ENCODE results near the gene DCAF5.

DCAF5 gene

DNA sequence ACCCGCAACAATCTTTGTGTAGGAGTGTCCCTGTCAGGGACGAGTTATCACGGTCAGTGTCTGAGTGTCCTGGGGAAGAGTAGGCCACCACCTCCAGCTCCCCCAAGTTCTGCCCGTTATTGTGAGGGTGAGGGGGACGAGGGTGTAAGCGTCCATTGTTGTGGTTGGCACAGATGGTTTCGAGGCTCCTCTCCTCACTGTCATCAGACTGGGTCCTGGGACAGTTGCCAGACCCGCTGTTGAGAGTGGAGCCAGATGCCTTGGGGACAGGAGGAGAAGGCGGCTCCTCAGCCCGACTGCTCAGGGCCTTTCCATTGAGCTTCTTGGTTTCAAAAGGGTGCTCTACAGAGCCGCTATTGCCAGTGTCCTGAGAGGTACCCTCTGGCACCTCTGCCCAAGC is 98.9 kb downstream of the DCAF5 start:
- Histone ChIP-seq H3K4ac (ENCODE audit: low read length) (no peak overlapping the region), H4K91ac (ENCODE audit: low read depth, low read length, poor library complexity) (no peak overlapping the region), H3K23ac (ENCODE audit: low read depth, low read length, poor library complexity) (no peak overlapping the region), H3K79me1 (ENCODE audit: low read depth, low read length) (no peaks in the 10 kb centered on the region), H3K14ac (ENCODE audit: low read length) (no peak overlapping the region), H3K36me3 (replicated peaks in 1 of 2; ENCODE audit: control insufficient read depth in 2 of 2, insufficient read depth in 2 of 2, low read length in 2 of 2) (peaks cover 17 to 53% of the 10 kb centered on the region in 2 donors), H3K4me1 (ENCODE audit: control insufficient read depth in 2 of 2, insufficient read depth in 1 of 2, low read depth in 1 of 2, low read length in 2 of 2) (peaks cover 12 to 23% of the 10 kb centered on the region in 2 donors), H3K4me2 (ENCODE audit: insufficient read depth, low read length, poor library complexity, severe bottlenecking) (no peak overlapping the region), H2AFZ (ENCODE audit: low read length) (no peak overlapping the region), H2AK5ac (ENCODE audit: low read depth, low read length) (no peak overlapping the region), H3K4me3 (ENCODE audit: low read length in 2 of 2) (no peak overlapping the region), H4K8ac (ENCODE audit: low read depth, low read length) (no peak overlapping the region), H2BK120ac (ENCODE audit: low read depth, low read length) (no peak overlapping the region), H2BK12ac (ENCODE audit: low read length) (no peak overlapping the region), H3K9me3 (replicated peaks in 1 of 2; ENCODE audit: control insufficient read depth in 2 of 2, insufficient read depth in 1 of 2, low read depth in 1 of 2, low read length in 2 of 2) (no peaks in the 10 kb centered on the region), H2BK15ac (ENCODE audit: low read length) (no peak overlapping the region), H3K18ac (ENCODE audit: low read length) (no peak overlapping the region), H2BK5ac (ENCODE audit: low read length) (no peak overlapping the region), H3K27me3 (ENCODE audit: control insufficient read depth in 3 of 3, insufficient read depth in 3 of 3, low read depth in 1 of 3, low read length in 3 of 3) (no peaks in the 10 kb centered on the region), H3K27ac (replicated peaks; ENCODE audit: low read length) (no peak overlapping the region), H3K9ac (ENCODE audit: low read depth, low read length, poor library complexity) (no peak overlapping the region)
- no CpG with 5 or more reads among the region's 11 CpGs for WGBS, 2 donors (ENCODE audit: extremely low coverage in 2 of 2, insufficient read length in 2 of 2, insufficient replicate concordance in 1 of 2)
- DNase-seq (ENCODE audit: low spot score): no peak

DNA sequence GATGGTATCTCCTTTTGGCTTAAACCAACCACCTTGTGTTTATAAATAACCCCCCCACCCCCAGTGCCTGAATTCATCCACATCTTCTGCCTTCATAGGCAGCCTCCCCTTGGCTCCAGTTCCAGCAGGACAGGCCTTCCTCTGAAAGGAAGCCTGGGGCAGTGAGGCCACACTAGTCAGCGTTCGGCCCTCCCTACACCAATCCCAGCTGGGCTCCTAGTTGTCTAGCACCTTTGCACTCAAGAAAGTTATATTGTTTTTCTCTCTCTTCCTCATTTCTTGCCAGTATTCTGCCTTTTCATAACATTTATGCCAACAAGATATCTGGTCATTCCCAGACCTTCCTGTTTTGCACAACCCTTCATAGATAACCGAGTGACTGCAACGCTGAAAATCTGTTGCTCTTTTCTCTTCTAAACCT is 100.7 kb downstream of the DCAF5 start:
- no peak overlapping the region for H3K4ac ChIP-seq (ENCODE audit: low read length)
- H2BK15ac ChIP-seq (ENCODE audit: low read length): no peak overlapping the region
- no peaks in the 10 kb centered on the region for H3K9me3 ChIP-seq (replicated peaks in 1 of 2; ENCODE audit: control insufficient read depth in 2 of 2, insufficient read depth in 1 of 2, low read depth in 1 of 2, low read length in 2 of 2)
- no peak overlapping the region for H4K91ac ChIP-seq (ENCODE audit: low read depth, low read length, poor library complexity)
- H3K23ac ChIP-seq (ENCODE audit: low read depth, low read length, poor library complexity): no peak overlapping the region
- H3K36me3 ChIP-seq (replicated peaks in 1 of 2; ENCODE audit: control insufficient read depth in 2 of 2, insufficient read depth in 2 of 2, low read length in 2 of 2): peaks cover 17 to 38% of the 10 kb centered on the region in 2 donors
- H2BK5ac ChIP-seq (ENCODE audit: low read length): no peak overlapping the region
- H2BK120ac ChIP-seq (ENCODE audit: low read depth, low read length): no peak overlapping the region
- no peak overlapping the region for H3K4me3 ChIP-seq (ENCODE audit: low read length in 2 of 2)
- no peak overlapping the region for H2BK12ac ChIP-seq (ENCODE audit: low read length)
- no peak overlapping the region for H2AFZ ChIP-seq (ENCODE audit: low read length)
- H3K27me3 ChIP-seq (ENCODE audit: control insufficient read depth in 3 of 3, insufficient read depth in 3 of 3, low read depth in 1 of 3, low read length in 3 of 3): no peaks in the 10 kb centered on the region
- H3K14ac ChIP-seq (ENCODE audit: low read length): no peak overlapping the region
- no peak overlapping the region for H3K18ac ChIP-seq (ENCODE audit: low read length)
- no peaks in the 10 kb centered on the region for H3K79me1 ChIP-seq (ENCODE audit: low read depth, low read length)
- H3K4me2 ChIP-seq (ENCODE audit: insufficient read depth, low read length, poor library complexity, severe bottlenecking): no peak overlapping the region
- H2AK5ac ChIP-seq (ENCODE audit: low read depth, low read length): no peak overlapping the region
- H3K27ac ChIP-seq (replicated peaks; ENCODE audit: low read length): no peak overlapping the region
- no peak overlapping the region for H3K9ac ChIP-seq (ENCODE audit: low read depth, low read length, poor library complexity)
- WGBS, 2 donors (ENCODE audit: extremely low coverage in 2 of 2, insufficient read length in 2 of 2, insufficient replicate concordance in 1 of 2): no CpG with 5 or more reads among the region's 4 CpGs
- peaks cover 12 to 23% of the 10 kb centered on the region in 2 donors for H3K4me1 ChIP-seq (ENCODE audit: control insufficient read depth in 2 of 2, insufficient read depth in 1 of 2, low read depth in 1 of 2, low read length in 2 of 2)
- no peak overlapping the region for H4K8ac ChIP-seq (ENCODE audit: low read depth, low read length)
- no peak for DNase-seq (ENCODE audit: low spot score)

- Histone ChIP-seq H4K8ac (ENCODE audit: low read depth, low read length) (no peak overlapping the region), H3K27me3 (ENCODE audit: control insufficient read depth in 3 of 3, insufficient read depth in 3 of 3, low read depth in 1 of 3, low read length in 3 of 3) (no peaks in the 10 kb centered on the region), H2BK120ac (ENCODE audit: low read depth, low read length) (no peak overlapping the region), H3K4me2 (ENCODE audit: insufficient read depth, low read length, poor library complexity, severe bottlenecking) (no peak overlapping the region), H3K14ac (ENCODE audit: low read length) (no peak overlapping the region), H3K4ac (ENCODE audit: low read length) (no peak overlapping the region), H3K79me1 (ENCODE audit: low read depth, low read length) (no peaks in the 10 kb centered on the region), H2BK15ac (ENCODE audit: low read length) (no peak overlapping the region), H3K9me3 (replicated peaks in 1 of 2; ENCODE audit: control insufficient read depth in 2 of 2, insufficient read depth in 1 of 2, low read depth in 1 of 2, low read length in 2 of 2) (no peaks in the 10 kb centered on the region), H3K36me3 (replicated peaks in 1 of 2; ENCODE audit: control insufficient read depth in 2 of 2, insufficient read depth in 2 of 2, low read length in 2 of 2) (peaks cover 17 to 33% of the 10 kb centered on the region in 2 donors), H2BK12ac (ENCODE audit: low read length) (no peak overlapping the region), H3K9ac (ENCODE audit: low read depth, low read length, poor library complexity) (no peak overlapping the region), H3K4me1 (ENCODE audit: control insufficient read depth in 2 of 2, insufficient read depth in 1 of 2, low read depth in 1 of 2, low read length in 2 of 2) (peaks cover 14 to 23% of the 10 kb centered on the region in 2 donors), H3K18ac (ENCODE audit: low read length) (no peak overlapping the region), H2BK5ac (ENCODE audit: low read length) (no peak overlapping the region), H3K4me3 (ENCODE audit: low read length in 2 of 2) (no peak overlapping the region), H3K23ac (ENCODE audit: low read depth, low read length, poor library complexity) (no peak overlapping the region), H2AFZ (ENCODE audit: low read length) (no peak overlapping the region), H2AK5ac (ENCODE audit: low read depth, low read length) (no peak overlapping the region), H3K27ac (replicated peaks; ENCODE audit: low read length) (no peak overlapping the region), H4K91ac (ENCODE audit: low read depth, low read length, poor library complexity) (no peak overlapping the region)
- WGBS, 2 donors (ENCODE audit: extremely low coverage in 2 of 2, insufficient read length in 2 of 2, insufficient replicate concordance in 1 of 2): no CpG with 5 or more reads among the region's 6 CpGs
- DNase-seq (ENCODE audit: low spot score): no peak
Measured at GRCh38 chr14:69050240-69051184, 102.4 kb downstream of the DCAF5 start.

- Histone ChIP-seq H3K18ac (ENCODE audit: low read length) (no peak overlapping the region), H3K23ac (ENCODE audit: low read depth, low read length, poor library complexity) (no peak overlapping the region), H3K27ac (replicated peaks; ENCODE audit: low read length) (no peak overlapping the region), H3K4me2 (ENCODE audit: insufficient read depth, low read length, poor library complexity, severe bottlenecking) (no peak overlapping the region), H2AK5ac (ENCODE audit: low read depth, low read length) (no peak overlapping the region), H3K9me3 (replicated peaks in 1 of 2; ENCODE audit: control insufficient read depth in 2 of 2, insufficient read depth in 1 of 2, low read depth in 1 of 2, low read length in 2 of 2) (no peaks in the 10 kb centered on the region), H2BK5ac (ENCODE audit: low read length) (no peak overlapping the region), H3K4me1 (ENCODE audit: control insufficient read depth in 2 of 2, insufficient read depth in 1 of 2, low read depth in 1 of 2, low read length in 2 of 2) (peaks cover 14 to 23% of the 10 kb centered on the region in 2 donors), H3K4ac (ENCODE audit: low read length) (no peak overlapping the region), H3K36me3 (replicated peaks in 1 of 2; ENCODE audit: control insufficient read depth in 2 of 2, insufficient read depth in 2 of 2, low read length in 2 of 2) (peaks cover 10 to 25% of the 10 kb centered on the region in 2 donors), H3K27me3 (ENCODE audit: control insufficient read depth in 3 of 3, insufficient read depth in 3 of 3, low read depth in 1 of 3, low read length in 3 of 3) (no peaks in the 10 kb centered on the region), H4K8ac (ENCODE audit: low read depth, low read length) (no peak overlapping the region), H3K79me1 (ENCODE audit: low read depth, low read length) (no peaks in the 10 kb centered on the region), H2AFZ (ENCODE audit: low read length) (no peak overlapping the region), H3K14ac (ENCODE audit: low read length) (no peak overlapping the region), H3K4me3 (ENCODE audit: low read length in 2 of 2) (no peak overlapping the region), H2BK12ac (ENCODE audit: low read length) (no peak overlapping the region), H4K91ac (ENCODE audit: low read depth, low read length, poor library complexity) (no peak overlapping the region), H3K9ac (ENCODE audit: low read depth, low read length, poor library complexity) (no peak overlapping the region), H2BK15ac (ENCODE audit: low read length) (no peak overlapping the region), H2BK120ac (ENCODE audit: low read depth, low read length) (no peak overlapping the region)
- WGBS, 2 donors (ENCODE audit: extremely low coverage in 2 of 2, insufficient read length in 2 of 2, insufficient replicate concordance in 1 of 2): no CpG with 5 or more reads among the region's 2 CpGs
- no peak for DNase-seq (ENCODE audit: low spot score)
Measured at GRCh38 chr14:69049675-69050074, 103.2 kb downstream of the DCAF5 start.

Measured in neuronal stem cell (in vitro differentiated cells).